ENCODE results near the gene PSMB8.

PSMB8 gene

DNA sequence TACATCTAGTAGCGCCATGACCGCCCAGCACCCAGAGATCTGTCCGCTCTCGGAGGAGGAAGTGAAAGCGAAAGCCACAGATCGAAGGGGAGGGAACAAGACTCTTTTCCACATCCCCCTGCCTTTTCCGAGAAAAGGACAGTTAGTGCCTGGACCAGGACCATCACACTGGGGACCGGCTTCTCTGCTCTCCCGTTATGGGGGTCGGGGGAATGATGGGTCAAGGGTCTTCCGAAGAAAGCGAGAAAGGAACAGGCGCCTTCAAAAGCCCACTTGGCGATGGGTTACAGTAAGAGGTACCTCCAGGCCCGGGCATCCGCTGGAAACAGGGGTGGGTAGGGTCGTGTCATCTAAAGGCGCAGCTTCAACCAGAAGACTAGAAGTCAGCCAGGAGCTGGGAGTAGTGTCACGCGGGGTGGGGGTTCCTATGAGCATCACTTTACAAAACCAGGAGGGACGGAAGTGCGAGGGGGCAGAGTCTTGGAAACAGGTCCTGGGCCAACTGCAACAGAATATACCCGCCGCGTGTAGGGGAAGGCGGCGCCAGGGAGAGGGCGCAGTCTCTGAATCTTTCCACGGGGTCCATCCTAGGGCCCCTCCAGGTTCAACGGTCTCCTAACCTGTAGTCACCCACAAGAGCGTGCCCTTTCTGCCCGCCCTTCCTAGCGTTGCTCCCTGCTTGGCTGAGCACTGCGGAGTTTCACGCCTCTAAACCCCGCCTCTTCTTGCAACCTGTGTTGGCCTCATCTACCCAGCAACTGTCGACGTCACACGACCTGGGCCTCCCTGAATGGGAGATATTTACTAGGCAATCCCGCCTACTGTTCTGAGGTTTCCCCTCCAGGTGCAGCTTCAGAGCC, at the start of gene PSMB8:
TSS of gene PSMB8 (minus strand) at position 69 of the 860 bp plus-strand sequence. CDS start at position 18, 51 bp downstream.
- TF ChIP-seq, protein P1, sequence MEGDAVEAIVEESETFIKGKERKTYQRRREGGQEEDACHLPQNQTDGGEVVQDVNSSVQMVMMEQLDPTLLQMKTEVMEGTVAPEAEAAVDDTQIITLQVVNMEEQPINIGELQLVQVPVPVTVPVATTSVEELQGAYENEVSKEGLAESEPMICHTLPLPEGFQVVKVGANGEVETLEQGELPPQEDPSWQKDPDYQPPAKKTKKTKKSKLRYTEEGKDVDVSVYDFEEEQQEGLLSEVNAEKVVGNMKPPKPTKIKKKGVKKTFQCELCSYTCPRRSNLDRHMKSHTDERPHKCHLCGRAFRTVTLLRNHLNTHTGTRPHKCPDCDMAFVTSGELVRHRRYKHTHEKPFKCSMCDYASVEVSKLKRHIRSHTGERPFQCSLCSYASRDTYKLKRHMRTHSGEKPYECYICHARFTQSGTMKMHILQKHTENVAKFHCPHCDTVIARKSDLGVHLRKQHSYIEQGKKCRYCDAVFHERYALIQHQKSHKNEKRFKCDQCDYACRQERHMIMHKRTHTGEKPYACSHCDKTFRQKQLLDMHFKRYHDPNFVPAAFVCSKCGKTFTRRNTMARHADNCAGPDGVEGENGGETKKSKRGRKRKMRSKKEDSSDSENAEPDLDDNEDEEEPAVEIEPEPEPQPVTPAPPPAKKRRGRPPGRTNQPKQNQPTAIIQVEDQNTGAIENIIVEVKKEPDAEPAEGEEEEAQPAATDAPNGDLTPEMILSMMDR (IDR thresholded peaks at IDR 0.05), result no peak

DNA sequence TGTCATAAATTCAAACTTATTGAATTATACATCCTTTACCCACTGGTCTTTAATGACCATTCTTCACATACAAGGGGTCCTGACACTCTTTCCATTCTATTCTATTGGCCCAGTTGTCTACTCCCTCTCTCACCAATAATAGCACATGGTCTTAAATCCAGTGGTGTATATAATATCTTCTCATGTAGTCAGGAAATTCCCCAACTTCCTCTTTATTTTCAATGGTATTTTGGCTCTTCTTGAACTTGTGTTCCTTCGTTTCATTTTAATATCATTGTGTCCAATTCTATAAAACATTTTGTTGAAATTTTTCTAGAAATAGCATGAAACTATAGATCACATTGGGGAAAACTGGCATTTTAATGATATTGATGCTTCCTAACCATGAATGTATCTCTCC, 47.0 kb upstream of the PSMB8 start:
- TF ChIP-seq, protein P1 (IDR thresholded peaks at IDR 0.05), result no peak

DNA sequence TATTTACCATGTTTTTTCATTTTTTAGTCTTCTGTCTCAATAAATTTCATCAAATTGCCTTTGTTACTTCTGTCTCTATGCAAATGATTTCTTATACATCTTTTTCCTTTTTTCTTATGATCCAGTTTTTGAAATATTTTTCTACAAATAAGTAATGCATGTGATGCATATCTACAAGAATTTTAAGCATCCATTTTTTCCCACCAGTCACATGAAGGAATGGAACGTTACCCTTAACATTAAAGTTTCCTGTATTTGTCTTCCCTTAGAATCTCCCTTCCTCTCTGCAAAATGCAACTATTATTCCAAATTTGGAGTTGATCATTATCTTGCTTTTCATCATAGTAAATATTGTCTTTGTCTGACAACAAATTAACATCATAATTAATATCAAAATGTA, 45.7 kb upstream of the PSMB8 start:
- TF ChIP-seq, protein P1 (IDR thresholded peaks at IDR 0.05), result no peak

DNA sequence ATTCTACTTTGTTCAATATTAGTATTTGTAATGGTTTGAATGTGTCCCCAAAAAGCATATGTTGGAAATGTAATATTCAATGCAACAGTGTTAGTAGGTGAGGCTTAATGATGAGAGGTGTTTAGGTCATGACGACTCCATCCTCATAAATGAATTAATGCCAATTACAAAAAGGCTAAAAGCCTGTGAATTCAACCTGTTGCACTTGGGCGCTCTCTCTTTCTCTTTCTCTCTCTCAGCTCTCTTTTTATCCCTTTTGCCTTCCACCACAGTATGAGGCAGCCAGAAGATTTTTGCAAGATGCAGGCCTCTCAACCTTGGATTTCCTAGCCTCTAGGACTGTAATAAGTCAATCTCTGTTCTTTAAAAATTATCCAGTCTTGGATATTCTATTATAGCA, 44.7 kb upstream of the PSMB8 start:
- TF ChIP-seq, protein P1 (IDR thresholded peaks at IDR 0.05), result no peak

DNA sequence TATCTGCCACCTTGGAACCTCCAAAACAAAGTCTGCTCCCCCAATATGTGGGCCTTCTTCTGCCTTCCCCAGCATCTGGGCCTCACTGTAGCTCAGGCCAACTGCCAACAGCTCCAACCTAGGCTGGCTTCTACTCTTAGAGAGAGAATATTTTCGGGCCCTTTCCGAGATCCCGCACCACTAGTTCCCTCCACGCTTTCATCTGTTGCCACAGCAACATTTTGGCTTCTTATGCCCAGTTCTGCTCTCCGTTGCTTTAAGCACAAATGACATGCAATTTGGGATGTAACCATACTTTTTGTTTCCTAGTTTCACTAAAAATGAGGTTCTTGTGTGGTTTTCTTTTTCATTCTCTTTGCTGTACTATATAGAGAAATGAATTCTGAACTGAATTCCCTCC, 43.8 kb upstream of the PSMB8 start:
- TF ChIP-seq, protein P1 (IDR thresholded peaks at IDR 0.05), result no peak

DNA sequence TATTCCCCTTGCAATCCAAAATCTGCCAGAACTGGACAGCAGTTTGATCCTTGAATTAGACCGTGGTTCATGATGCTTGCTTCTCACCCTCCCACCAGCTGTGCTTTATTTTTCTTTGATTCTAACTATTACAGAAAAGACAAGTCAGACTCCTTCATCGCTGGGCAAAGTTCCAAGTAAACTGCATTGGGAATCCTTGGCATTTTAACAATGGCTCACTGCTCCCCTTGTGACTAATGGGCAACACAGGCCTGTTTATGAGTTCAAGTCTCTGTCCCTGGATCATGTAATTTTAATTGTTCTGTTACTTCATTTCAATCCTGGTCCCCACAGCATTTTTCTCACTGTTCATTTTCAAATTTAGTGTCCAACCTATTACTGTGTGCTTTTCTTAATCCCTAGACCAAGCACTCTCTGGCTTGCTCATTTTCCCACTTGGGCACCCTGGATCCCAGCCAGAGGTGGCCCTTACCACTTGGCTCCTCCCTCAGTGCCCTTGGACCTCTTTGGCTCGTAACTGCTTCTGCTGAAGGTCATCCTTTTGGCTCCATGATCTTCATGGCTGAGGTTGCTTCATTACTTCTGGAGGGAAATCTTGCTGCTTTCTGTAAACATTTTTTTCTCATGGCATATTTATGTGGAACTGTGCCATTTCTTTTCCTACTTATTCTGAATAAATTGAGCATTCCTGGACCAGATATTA, 43.0 kb upstream of the PSMB8 start:
- TF ChIP-seq, protein P1 (IDR thresholded peaks at IDR 0.05), result no peak

DNA sequence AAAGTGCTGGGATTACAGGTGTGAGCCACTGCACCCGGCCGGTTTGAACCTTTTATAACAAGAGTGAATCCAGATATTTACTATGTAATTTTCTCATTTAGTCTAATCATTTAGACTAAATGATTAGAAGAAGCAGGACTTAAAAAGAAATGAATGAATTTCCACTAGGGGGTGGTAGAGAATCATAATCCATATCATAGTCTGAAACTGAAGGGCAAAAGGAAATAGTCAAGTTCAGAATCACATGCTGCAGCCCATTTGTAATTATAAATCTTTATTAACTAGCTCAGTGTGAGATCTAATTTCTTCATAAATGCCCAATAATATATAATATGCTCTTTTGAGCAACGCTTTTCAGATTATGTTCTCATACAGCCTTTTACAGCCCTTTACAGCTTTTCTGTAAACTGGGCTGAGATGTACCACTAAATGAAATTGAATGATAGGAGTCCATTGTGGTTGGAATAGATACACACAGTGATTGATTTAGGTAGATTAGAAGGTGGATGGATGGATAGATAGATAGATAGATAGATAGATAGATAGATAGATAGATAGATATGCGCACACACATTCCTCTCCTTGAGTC, 41.9 kb upstream of the PSMB8 start:
- TF ChIP-seq, protein P1 (IDR thresholded peaks at IDR 0.05), result peak; percentile 47; the same call in 1 of the 2 replicates
